DMS153 (cell line): Measurements from ENCODE around the gene AVPR2.

ENCODE experiments used
- DNase-seq: peaks from one replicate; lab custom pipeline; 2025; lab: John Stamatoyannopoulos, UW

AVPR2 gene

GRCh38 chrX:153871451-153871850 lies 33.0 kb upstream of the AVPR2 start:
- no peak for DNase-seq

DNA sequence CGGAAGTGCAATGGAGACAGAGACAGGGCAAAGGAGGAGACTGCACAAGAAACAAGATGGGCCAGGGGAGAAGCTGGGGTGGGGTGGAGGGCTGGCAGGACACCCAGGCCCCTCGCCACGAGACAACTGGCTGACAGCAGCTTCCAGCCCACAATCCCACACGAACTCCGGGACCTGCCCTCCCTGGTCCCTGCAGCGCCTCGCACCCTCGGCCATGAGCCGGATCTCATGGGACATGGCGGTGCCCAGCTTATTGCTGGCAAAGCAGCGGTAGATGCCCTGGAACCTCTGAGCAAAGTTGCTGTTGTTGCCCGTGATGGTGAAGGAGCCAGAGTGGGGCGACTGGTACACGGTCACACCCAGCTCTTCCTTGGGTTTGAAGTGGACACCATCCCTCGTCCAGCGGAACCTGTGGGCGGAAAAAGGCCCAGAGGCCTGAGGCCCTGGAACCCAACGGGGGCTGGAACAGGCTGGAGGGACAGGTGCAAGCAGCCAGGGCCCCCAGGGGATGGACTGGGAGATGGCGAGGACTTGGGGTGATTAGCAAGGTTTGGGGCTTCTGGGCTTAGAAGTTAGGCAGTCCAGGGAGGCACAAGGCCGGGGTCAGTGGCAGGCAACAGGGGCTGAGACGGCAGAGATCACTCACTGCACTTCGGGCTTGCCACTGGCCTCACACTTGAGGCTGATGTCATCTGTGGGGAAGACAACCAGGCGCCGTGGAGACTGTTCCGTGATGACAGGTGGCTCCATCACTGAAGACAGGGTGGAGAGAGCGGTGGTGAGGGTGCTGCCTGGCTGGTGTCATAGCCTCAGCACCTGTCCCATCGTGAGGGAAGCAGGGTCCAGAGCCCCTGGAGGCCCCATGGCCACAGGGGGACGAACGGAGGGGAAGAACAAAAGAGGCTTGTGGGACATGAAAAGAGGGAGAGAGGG lies 32.3 kb upstream of the AVPR2 start:
- DNase-seq: no peak

DNA sequence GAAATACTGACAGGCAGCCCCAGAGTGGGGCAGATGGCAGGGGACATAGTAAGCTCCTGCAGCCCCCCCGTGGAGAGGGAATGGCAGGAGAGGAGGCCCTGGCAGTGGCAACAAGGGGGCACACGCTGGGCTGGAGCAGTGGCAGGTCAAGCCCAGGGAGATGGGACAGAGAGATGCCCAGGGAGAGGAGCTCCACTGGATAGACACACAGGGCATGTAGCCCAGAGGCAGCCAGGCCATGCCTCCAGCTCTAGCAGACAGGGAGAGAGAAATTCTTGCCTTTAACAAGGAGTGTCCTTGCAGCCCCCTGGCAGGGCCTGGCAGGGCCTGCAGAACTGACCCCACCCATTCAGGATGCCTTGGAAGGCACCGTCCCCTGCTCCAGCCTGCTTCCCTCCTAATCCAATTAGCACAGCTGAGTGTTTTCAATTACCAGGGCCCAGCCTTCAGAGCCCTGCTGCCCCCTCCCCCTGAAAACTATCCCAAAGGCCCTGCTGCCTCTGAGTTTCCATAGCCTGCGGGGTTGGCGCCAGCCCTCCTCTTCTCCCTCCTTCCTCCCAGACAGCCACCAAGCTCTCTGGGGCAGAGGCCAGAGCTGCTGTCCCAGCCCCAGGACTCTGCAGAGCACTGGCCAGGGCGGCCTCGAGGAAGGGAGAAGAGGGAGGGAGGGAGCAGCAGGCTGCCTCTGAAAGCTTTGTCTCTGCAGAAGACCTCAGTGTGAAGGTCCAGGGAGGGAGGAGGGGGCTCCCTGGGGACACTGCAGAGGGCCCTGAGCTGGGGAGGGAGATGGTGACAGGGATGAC lies 31.0 kb upstream of the AVPR2 start:
- no peak for DNase-seq

DNA sequence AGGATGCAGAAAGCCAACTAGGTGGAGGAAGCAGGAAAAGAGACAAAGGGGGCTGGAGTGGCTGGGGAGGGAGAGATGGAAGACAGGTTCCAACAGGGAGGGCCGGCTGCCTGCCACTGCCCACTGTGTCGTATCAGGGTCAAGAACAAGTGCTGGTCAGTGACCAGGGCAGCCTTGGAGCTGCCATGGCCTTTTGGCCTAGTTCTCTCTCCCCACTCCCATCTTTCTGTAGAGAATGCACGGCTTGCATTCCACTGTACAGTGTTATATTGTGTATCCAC lies 30.4 kb upstream of the AVPR2 start:
- DNase-seq: no peak

- no peak for DNase-seq
Measured at GRCh38 chrX:153874366-153875125, 29.9 kb upstream of the AVPR2 start.

DNA sequence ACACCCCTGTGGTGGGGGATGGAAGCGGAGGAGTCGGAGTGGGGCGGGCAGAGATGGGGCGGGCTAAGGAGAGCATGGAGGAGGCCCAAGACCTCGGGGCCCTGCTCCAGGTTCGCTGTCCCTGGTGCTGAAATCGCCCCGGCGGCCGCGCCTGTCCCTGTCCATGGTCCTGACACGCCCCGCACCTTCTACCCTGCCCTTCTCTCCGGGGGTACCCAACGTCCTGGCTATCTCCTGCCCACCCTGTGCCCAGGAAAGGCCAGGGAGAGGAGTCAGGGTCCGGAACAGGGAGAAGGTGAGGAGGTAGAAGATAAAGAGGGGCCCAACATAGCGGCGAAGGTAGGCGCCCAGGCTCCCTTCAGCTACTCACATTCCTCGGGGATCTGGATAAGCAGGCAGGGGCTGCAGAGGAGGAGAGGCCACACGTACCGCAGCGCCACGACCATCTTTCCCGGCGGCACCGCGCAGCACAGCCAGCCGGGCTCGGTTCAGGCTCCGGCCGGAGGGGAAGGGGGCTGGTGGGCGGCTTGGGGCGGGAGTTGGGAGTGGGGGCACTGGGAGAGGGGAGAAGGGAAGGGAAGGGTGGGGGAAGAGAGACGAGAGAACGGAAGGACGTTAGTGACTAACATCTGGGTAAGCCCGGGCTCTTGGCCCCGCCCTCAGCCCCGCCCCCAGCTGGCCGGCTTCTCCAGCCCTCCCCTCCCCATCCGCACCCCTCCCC lies 28.9 kb upstream of the AVPR2 start:
- DNase-seq: no peak

DNA sequence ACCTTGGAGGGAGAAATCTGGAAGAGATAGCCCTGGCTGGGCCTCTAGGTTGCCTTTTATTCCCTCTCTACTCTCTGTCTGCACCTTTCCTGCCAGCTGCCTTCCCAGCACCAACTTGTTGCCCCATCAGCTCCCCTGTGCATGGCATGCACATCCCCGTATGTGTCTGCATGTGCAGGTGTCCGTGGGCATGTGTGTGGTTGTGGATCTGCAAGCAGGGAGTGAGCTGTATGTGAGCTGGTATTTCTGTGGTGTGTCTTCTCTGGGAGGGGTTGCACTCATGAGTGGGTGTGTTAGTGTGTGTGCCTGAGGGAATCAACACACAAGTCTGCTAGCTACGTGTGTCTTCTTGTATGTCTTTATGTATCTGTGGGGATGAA lies 28.4 kb upstream of the AVPR2 start:
- DNase-seq: no peak

DNA sequence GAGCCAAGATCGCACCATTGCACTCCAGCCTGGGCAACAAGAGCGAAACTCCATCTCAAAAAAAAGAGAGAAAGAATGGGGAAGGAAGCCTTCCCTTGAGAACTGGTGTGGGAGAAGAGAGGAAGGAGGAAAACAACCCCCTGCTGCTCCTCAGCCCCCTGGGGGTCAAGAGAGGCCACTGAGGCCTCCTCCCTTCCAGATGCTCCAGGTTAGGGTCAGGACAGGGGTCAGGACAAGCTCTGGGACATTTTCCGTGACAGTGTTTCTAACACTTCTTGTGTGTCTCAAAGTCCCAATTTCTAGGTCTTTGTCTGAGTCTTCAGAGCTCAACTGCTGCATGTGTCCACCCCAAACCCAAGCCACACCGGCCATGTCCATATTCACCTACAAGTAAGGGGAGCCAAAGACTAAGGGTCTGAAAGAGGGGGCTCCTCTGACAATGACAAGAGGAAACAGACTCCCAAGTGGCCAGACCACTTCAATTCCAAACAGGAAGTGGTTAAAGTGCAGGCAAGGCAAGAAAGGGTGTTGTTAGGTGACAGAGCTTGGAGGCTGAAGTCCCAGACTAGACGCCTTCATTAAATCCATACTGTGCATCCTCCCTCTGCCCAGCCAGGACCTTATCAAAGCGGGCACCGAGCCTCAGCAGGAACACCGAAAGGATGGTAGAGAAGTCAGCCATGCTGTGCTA lies 26.8 kb upstream of the AVPR2 start:
- DNase-seq: no peak

GRCh38 chrX:153878345-153878744 lies 26.1 kb upstream of the AVPR2 start:
- no peak for DNase-seq

GRCh38 chrX:153878969-153879653 lies 25.4 kb upstream of the AVPR2 start:
- DNase-seq: no peak

GRCh38 chrX:153879741-153880439 lies 24.6 kb upstream of the AVPR2 start:
- no peak for DNase-seq

GRCh38 chrX:153880440-153880815 lies 24.0 kb upstream of the AVPR2 start:
- DNase-seq: no peak

DNA sequence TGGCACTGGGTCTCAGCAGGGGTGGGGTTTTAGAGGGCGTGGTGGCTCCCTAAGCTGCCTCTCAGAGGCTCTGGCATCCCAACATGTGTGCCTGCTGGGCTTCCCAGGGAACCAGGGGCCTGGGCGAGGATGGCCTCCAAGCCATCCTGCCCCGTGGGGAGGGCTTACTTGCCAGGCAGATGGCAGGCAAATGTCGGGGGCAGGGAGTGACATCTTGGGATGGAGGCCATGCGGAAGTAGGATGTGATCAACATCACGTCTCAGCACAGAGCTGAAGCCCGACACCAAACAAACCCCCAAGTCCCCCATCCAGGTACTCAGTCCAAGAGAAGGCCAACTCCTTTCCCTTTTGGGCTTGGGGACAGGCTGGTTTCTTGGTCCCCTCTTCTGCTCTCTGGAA lies 23.2 kb upstream of the AVPR2 start:
- no peak for DNase-seq

DNA sequence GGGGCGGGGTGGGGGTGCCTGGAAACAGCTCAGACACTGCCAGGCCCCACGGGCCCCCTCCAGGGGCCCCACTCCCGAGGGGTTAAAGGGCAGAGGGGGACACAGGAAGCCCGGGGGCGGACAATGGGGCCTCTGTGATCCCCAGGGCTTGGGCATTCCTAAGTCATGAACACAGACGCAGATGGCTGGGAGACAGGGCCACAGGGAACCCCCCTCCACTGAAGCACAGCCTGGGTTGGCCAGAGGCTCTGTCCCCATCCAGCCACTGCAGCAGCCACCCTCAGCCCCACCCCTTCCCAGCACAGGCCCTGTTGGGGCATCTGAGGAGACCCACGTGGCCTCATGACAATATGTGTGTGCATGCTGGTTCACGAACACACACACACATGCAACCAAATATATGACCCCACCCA lies 22.4 kb upstream of the AVPR2 start:
- no peak for DNase-seq

DNA sequence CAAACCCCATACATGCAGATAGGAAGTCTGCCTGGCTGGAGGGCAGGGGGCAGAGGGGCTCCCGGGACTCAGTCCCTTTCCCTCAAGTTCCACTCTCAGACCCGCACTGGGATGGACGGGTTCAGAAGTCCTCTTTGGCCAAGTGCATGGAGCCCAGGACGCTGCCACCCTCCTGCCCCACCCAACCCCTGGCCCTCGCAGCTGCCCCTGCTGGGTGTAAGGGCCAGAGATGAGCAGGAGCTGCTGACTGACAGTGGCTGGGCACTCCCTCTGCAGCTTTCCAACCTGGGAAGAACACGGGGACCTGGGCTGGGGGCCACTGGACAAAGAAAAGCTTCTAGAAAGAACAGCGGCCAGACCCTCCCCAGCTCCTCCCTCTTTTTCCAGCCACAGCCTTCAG lies 21.9 kb upstream of the AVPR2 start:
- no peak for DNase-seq

- no peak for DNase-seq
Measured at GRCh38 chrX:153883163-153883843, 21.2 kb upstream of the AVPR2 start.

DNA sequence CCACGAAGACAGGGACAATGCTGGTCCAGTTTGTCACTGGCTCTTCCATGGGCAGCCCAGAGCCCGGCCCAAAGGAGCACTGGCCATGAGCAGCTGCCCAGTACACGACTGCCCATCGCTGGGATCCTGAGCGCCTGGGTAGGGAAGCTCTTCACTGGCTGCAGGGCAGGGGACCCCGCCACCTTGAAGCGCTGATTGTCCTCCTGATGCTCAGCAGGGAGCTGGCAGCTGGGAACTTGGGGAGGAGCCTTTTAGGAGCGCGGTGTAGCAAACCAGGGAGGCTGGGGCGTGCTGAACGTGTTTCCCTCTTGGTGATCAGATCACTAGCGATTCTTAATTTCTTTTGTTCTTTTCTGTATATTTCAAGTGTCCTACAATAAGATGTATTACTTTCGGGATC lies 20.3 kb upstream of the AVPR2 start:
- DNase-seq: no peak

DNA sequence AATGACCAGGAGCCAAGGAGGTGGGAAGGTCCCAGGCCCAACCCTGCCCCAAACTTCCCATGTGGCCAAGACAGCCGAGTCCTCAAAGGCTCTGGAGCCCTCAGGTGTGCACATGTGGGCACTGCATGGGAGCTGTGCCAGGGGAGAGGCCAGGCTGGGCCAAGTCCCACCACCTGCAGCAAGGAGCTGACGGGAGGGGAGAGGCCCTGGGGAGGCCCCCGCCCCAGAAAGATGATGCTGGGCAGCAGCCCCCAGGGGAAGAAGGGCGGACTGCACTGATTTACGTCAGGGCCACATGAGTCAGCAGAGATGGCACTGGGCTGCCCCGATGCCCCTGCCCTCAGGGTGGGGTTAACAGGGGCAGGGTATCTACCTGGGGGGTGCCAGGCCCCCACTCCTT lies 19.9 kb upstream of the AVPR2 start:
- no peak for DNase-seq

DNA sequence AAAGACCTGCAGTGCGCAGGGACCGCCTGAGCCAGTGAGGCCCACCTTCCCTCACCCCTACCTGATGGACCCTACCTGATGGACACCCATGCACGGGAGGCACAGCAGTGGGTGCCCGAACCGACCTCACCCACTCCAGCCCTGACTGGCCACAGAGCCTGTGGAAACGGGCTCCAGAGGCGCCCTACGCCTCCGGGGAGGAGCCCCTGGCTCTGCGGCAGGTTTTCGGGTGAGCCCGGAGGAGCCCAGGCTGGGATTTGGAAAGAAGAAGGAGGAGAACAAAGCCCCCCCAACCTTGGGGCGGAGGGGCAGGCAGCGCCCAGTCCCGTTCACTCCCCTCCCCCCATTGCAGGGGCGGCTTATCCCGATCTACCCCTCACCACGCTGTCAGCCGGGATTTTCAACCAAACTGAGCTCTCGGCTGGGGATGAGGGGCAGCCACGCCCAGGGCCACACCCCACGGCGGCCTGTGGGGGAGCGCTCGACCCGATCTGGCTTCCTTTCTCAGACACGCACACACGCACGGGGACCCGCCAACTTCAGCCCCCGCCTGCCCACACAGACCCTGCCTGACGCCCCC lies 19.2 kb upstream of the AVPR2 start:
- no peak for DNase-seq
